H1 (cell line): Measurements from ENCODE around the gene ESYT1. TPM values are rescaled to one million over a fixed set of nuclear protein-coding genes. Genes with fewer than 3 reads are reported as not detected.

Experiments used
- ASH2L ChIP-seq: fragments of 200-600, 300-600 bp; sonication (generic); IDR thresholded peaks from one replicate; pipeline ENCODE4 v1.7.1; 2017; ENCODE audit warnings: low read length
- BACH1 ChIP-seq: IDR thresholded peaks from 2 replicates; pipeline ENCODE4 v1.6.1; 2012; ENCODE audit warnings: low read length, improper control_type of control experiment
- CHD2 ChIP-seq: IDR thresholded peaks from 2 replicates; pipeline ENCODE4 v1.6.1; 2012; ENCODE audit warnings: low read length, improper control_type of control experiment
- GABPA ChIP-seq: IDR thresholded peaks from 2 replicates; pipeline ENCODE4 v1.6.1; 2011; ENCODE audit warnings: mild to moderate bottlenecking, low read length, moderate library complexity, borderline replicate concordance; ENCODE audit not compliant: insufficient read depth
- KDM4A ChIP-seq: IDR thresholded peaks from one replicate; pipeline ENCODE4 v1.7.1; 2012; ENCODE audit warnings: low read depth, mild to moderate bottlenecking, moderate library complexity, low read length, inconsistent platforms; ENCODE audit not compliant: severe bottlenecking
- KDM5A ChIP-seq: fragments of 200-600 bp; IDR thresholded peaks from 2 replicates; pipeline ENCODE4 v1.7.1; 2012; ENCODE audit warnings: mild to moderate bottlenecking, low read length, inconsistent platforms, mixed read lengths
- NANOG ChIP-seq: IDR thresholded peaks from 2 replicates; pipeline ENCODE4 v1.6.1; 2011; ENCODE audit warnings: low read length, low read depth, mild to moderate bottlenecking, inconsistent platforms; ENCODE audit not compliant: insufficient read depth, poor library complexity, severe bottlenecking
- PHF8 ChIP-seq: fragments of 200-600 bp; sonication (generic); conservative IDR thresholded peaks from 2 replicates; pipeline ENCODE4 v1.7.1; 2012; ENCODE audit warnings: low read depth, mild to moderate bottlenecking, inconsistent platforms, low read length, moderate library complexity
- POLR2A ChIP-seq, 2 experiments: IDR thresholded peaks; 1 replicate in 1 of 2; 2 replicates in 1 of 2; pipeline ENCODE4 v1.6.1; 2011; ENCODE audit warnings: low read depth in 2 of 2, low read length in 2 of 2, mild to moderate bottlenecking in 2 of 2; ENCODE audit errors: control extremely low read depth in 1 of 2
- SIN3A ChIP-seq, 2 experiments: IDR thresholded peaks in 1 of 2; conservative IDR thresholded peaks in 1 of 2; 2 replicates each; pipeline ENCODE4 v1.6.1; 2011 to 2012; ENCODE audit warnings: low read length in 2 of 2, improper control_type of control experiment in 1 of 2, low read depth in 1 of 2, mild to moderate bottlenecking in 1 of 2
- SIX5 ChIP-seq: IDR thresholded peaks from 2 replicates; pipeline ENCODE4 v1.6.1; 2011; ENCODE audit warnings: mild to moderate bottlenecking, low read depth, low read length
- SP1 ChIP-seq: IDR thresholded peaks from 2 replicates; pipeline ENCODE4 v1.6.1; 2011; ENCODE audit warnings: low read depth, low read length
- SRF ChIP-seq: IDR thresholded peaks from 2 replicates; pipeline ENCODE4 v1.6.1; 2011; ENCODE audit warnings: mild to moderate bottlenecking, low read depth, low read length, moderate library complexity
- TAF1 ChIP-seq: IDR thresholded peaks from 2 replicates; pipeline ENCODE4 v1.6.1; 2011; ENCODE audit warnings: mild to moderate bottlenecking, low read depth, low read length
- polyA plus RNA-seq, 7 experiments: library from polyadenylated mRNA; depleted of rRNA in 3 of 7; stranded (reverse) in 5 of 7; unstranded in 2 of 7; fragments of >200 nt in 5 of 7; fragments of 200-250 nt in 2 of 7; gene quantifications; 1 replicate in 5 of 7; 2 replicates in 1 of 7; 4 replicates in 1 of 7; pipeline versions ENCODE4 v1.2.1 to v1.2.3, GENCODE V29; 2011 to 2013; ENCODE audit warnings: missing spikeins in 2 of 7, mixed read lengths in 2 of 7
- total RNA-seq: library from RNA; stranded (reverse); fragmentation: NEBNext Ultra II Directional; extraction: Animal tissue kit (Norgen Biotek cat#: 25700); gene quantifications from 2 replicates; pipeline ENCODE4 v1.2.1, GENCODE V29; 2021

Gene ESYT1
- total and polyA plus RNA-seq, 2 of the 8 experiments (the other 6 are each of a cell fraction or from before 2014, with no cell fraction given): 86.9 to 165 TPM

DNA sequence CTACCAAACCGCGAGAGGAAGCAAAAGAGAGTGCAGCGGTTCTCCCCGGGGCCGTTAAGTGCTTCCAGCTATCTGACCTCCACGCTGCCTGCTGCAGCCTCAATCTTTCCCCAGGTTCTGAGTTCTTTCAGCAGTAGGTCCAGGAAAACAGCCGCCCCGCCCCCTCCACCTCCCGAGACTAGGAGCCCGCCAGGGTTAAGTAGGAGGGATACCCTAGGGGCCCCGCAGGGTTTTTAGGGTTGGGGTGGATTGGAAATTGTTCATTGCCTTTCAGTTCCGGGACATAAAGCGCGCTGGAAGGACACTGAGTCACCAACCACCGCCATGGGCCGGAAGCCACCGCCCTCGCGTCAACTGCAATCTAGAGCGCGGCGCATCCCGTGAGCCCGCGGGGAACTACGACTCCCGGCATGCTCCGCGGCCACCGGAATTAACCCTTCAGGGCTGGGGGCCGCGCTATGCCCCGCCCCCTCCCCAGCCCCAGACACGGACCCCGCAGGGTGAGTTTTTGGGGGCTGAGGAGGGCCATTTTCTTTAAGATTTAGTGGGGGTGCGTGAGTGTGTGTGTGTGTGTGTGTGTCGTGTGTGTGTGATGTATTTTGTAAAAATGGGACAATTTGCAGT, 24.2 kb downstream of the ESYT1 start, which contains the start of gene MYL6B (continued):
- TF ChIP-seq KDM4A: peak; percentile 46
- TF ChIP-seq POLR2A (IDR thresholded peaks at IDR 0.05; ENCODE audit: control extremely low read depth in 1 of 2, low read depth in 2 of 2, low read length in 2 of 2): peak; percentile 46 to 59; a peak in 2 of 3 replicates
- TF ChIP-seq BACH1: no peak
- no peak for TF ChIP-seq NANOG
- 0 out of 2 replicates have a peak, but pooled peaks have one; percentile 27 for TF ChIP-seq KDM5A
- peak; percentile 66 for TF ChIP-seq PHF8
- TF ChIP-seq TAF1: peak; percentile 77
- no peak for TF ChIP-seq SRF
- peak; percentile 49; the same call in 1 of the 2 replicates for TF ChIP-seq SP1
- TF ChIP-seq SIN3A (conservative IDR thresholded peaks at IDR 0.05 in 1 of 2, IDR thresholded peaks at IDR 0.05 in 1 of 2; ENCODE audit: low read depth in 1 of 2, low read length in 2 of 2): peak in 1 of 2 experiments; percentile 88; a peak in 2 of 4 replicates
- TF ChIP-seq GABPA: peak; percentile 45; the same call in 1 of the 2 replicates
- peak; percentile 35 for TF ChIP-seq ASH2L
- TF ChIP-seq SIX5: peak; percentile 66
- TF ChIP-seq CHD2: peak; percentile 58; the same call in 1 of the 2 replicates
